Measurements from ENCODE around the gene CDH8. TPM values are rescaled to one million over a fixed set of nuclear protein-coding genes. Genes with fewer than 3 reads are reported as not detected.

Gene CDH8
- total RNA-seq, 4 donors from 2014 or later, result 1.5 TPM; not detected in 3

GRCh38 chr16:61892531-61892930 lies 143.7 kb downstream of the CDH8 start:
- H3K36me3 ChIP-seq, result no peaks in the 10 kb centered on the region
- intact Hi-C loops (cut with DNase I; ENCODE audit: low total_unique reads) (no loop called here), in situ Hi-C loops (cut with MboI; ENCODE audit: low pct_ligation_motif_present in 1 of 4, low pct_unique_long_range_greater_than_20kb in 1 of 4, low sequenced_read_pairs in 3 of 4) (no loop called here)
- no peaks in the 10 kb centered on the region for H3K27me3 ChIP-seq
- TF ChIP-seq POLR2A (IDR thresholded peaks at IDR 0.05) (no peak), EP300 (IDR thresholded peaks at IDR 0.05; ENCODE audit: low read depth) (no peak), CTCF (IDR thresholded peaks at IDR 0.05) (no peak), POLR2AphosphoS5 (IDR thresholded peaks at IDR 0.05) (no peak)
- no peak for DNase-seq
- WGBS, 2 donors (ENCODE audit: low coverage in 1 of 2), result 66 to 87% methylated on average over 2 of the region's 2 CpGs
- no peaks in the 10 kb centered on the region for H3K9me3 ChIP-seq
- H3K4me3 ChIP-seq, result no peak overlapping the region
- H3K27ac ChIP-seq, result no peak overlapping the region
- H3K4me1 ChIP-seq, result no peaks in the 10 kb centered on the region

- Histone ChIP-seq H3K4me1 (no peaks in the 10 kb centered on the region), H3K4me3 (no peak overlapping the region), H3K9me3 (no peaks in the 10 kb centered on the region), H3K27me3 (no peaks in the 10 kb centered on the region), H3K36me3 (no peaks in the 10 kb centered on the region), H3K27ac (no peak overlapping the region)
- no peak for DNase-seq
- WGBS, 2 donors (ENCODE audit: low coverage in 1 of 2), result 61 to 69% methylated on average over 2 to 3 of the region's 3 CpGs
- intact Hi-C loops (cut with DNase I; ENCODE audit: low total_unique reads) (no loop called here), in situ Hi-C loops (cut with MboI; ENCODE audit: low pct_ligation_motif_present in 1 of 4, low pct_unique_long_range_greater_than_20kb in 1 of 4, low sequenced_read_pairs in 3 of 4) (no loop called here)
- no peak for TF ChIP-seq POLR2AphosphoS5 (IDR thresholded peaks at IDR 0.05)
- no peak for TF ChIP-seq CTCF (IDR thresholded peaks at IDR 0.05)
- no peak for TF ChIP-seq POLR2A (IDR thresholded peaks at IDR 0.05)
Observed at GRCh38 chr16:61891460-61891859, 144.8 kb downstream of the CDH8 start.

- H3K4me3 ChIP-seq, result no peak overlapping the region
- no peaks in the 10 kb centered on the region for H3K27me3 ChIP-seq
- 56 to 71% methylated on average over 2 of the region's 2 CpGs for WGBS, 2 donors (ENCODE audit: low coverage in 1 of 2)
- intact Hi-C loops (cut with DNase I; ENCODE audit: low total_unique reads) (no loop called here), in situ Hi-C loops (cut with MboI; ENCODE audit: low pct_ligation_motif_present in 1 of 4, low pct_unique_long_range_greater_than_20kb in 1 of 4, low sequenced_read_pairs in 3 of 4) (no loop called here)
- DNase-seq, result no peak
- no peaks in the 10 kb centered on the region for H3K9me3 ChIP-seq
- no peaks in the 10 kb centered on the region for H3K36me3 ChIP-seq
- no peaks in the 10 kb centered on the region for H3K4me1 ChIP-seq
- no peak overlapping the region for H3K27ac ChIP-seq
- no peak for TF ChIP-seq POLR2A (IDR thresholded peaks at IDR 0.05)
- TF ChIP-seq CTCF (IDR thresholded peaks at IDR 0.05), result no peak
- no peak for TF ChIP-seq EP300 (IDR thresholded peaks at IDR 0.05; ENCODE audit: low read depth)
Observed at GRCh38 chr16:61890386-61890785, 145.9 kb downstream of the CDH8 start.

- DNase-seq, result no peak
- Histone ChIP-seq H3K27ac (no peak overlapping the region), H3K36me3 (no peaks in the 10 kb centered on the region), H3K27me3 (no peaks in the 10 kb centered on the region), H3K4me1 (no peaks in the 10 kb centered on the region), H3K9me3 (no peaks in the 10 kb centered on the region), H3K4me3 (no peak overlapping the region)
- in situ Hi-C loops (cut with MboI; ENCODE audit: low pct_ligation_motif_present in 1 of 4, low pct_unique_long_range_greater_than_20kb in 1 of 4, low sequenced_read_pairs in 3 of 4), result no loop called here
- no peak for TF ChIP-seq POLR2A (IDR thresholded peaks at IDR 0.05)
- intact Hi-C loops (cut with DNase I; ENCODE audit: low total_unique reads), result no loop called here
- 20 to 83% methylated on average over 1 to 4 of the region's 4 CpGs for WGBS, 2 donors (ENCODE audit: low coverage in 1 of 2)
Observed at GRCh38 chr16:61887903-61888302, 148.3 kb downstream of the CDH8 start.

GRCh38 chr16:61885343-61885742 lies 150.9 kb downstream of the CDH8 start:
- in situ Hi-C loops (cut with MboI; ENCODE audit: low pct_ligation_motif_present in 1 of 4, low pct_unique_long_range_greater_than_20kb in 1 of 4, low sequenced_read_pairs in 3 of 4) (no loop called here), intact Hi-C loops (cut with DNase I; ENCODE audit: low total_unique reads) (no loop called here)
- no peak for DNase-seq
- Histone ChIP-seq H3K27ac (no peak overlapping the region), H3K36me3 (no peaks in the 10 kb centered on the region), H3K9me3 (no peaks in the 10 kb centered on the region), H3K27me3 (no peaks in the 10 kb centered on the region), H3K4me1 (no peaks in the 10 kb centered on the region), H3K4me3 (no peak overlapping the region)
- TF ChIP-seq EP300 (IDR thresholded peaks at IDR 0.05; ENCODE audit: low read depth), result no peak
- TF ChIP-seq POLR2A (IDR thresholded peaks at IDR 0.05), result no peak
- TF ChIP-seq CTCF (IDR thresholded peaks at IDR 0.05), result no peak
- TF ChIP-seq POLR2AphosphoS5 (IDR thresholded peaks at IDR 0.05), result no peak
- 61 to 67% methylated on average over 6 of the region's 6 CpGs for WGBS, 2 donors (ENCODE audit: low coverage in 1 of 2)
